Cardiac muscle cell (in vitro differentiated cells and primary cell): ENCODE measurements around the gene C4orf36. TPM values are rescaled to one million over a fixed set of nuclear protein-coding genes. Genes with fewer than 3 reads are reported as not detected.

Experiments
- DNase-seq, 2 donors: peaks; one replicate each; pipeline versions ENCODE4 v3.0.0 to v3.0.0-alpha.2; 2010 to 2017; ENCODE audit warnings: low read depth in 1 of 2, low spot score in 1 of 2
- H3K27ac ChIP-seq: fragments of 200-600 bp; sonication (generic); 2 replicates; pipeline ENCODE4 v1.5.1; 2016
- H3K27me3 ChIP-seq: fragments of 200-600 bp; sonication (generic); 2 replicates; pipeline ENCODE4 v1.6.0; 2016; ENCODE audit warnings: control low read depth
- H3K36me3 ChIP-seq: fragments of 200-600 bp; sonication (generic); 2 replicates; pipeline ENCODE4 v1.5.1; 2016; ENCODE audit warnings: control low read depth
- H3K4me1 ChIP-seq: fragments of 200-600 bp; sonication (generic); 2 replicates; pipeline ENCODE4 v1.8.1; 2017; ENCODE audit warnings: low read depth, mild to moderate bottlenecking, mixed run types
- H3K4me3 ChIP-seq: fragments of 200-600 bp; sonication (generic); 2 replicates; pipeline ENCODE4 v1.5.1; 2016; ENCODE audit warnings: mild to moderate bottlenecking
- H3K9me3 ChIP-seq: fragments of 200-600 bp; sonication (generic); 2 replicates; pipeline ENCODE4 v1.5.1; 2017; ENCODE audit warnings: low read depth, mild to moderate bottlenecking, control low read depth
- polyA plus RNA-seq: library from polyadenylated mRNA; unstranded; fragments of >200 nt; fragmentation: Nextera tagmentation; extraction: Ambion mirVana; gene quantifications from 2 replicates; pipeline ENCODE4 v1.2.1, GENCODE V29; 2016
- total RNA-seq: library from RNA; depleted of rRNA; stranded (reverse); fragments of >200 nt; gene quantifications from 2 replicates; pipeline ENCODE4 v1.2.3, GENCODE V29; 2016
- TF ChIP-seq, protein P1 (sequence below): IDR thresholded peaks from 2 replicates; pipeline ENCODE4 v1.5.1; 2012; ENCODE audit warnings: low read depth, mild to moderate bottlenecking, low read length

Gene C4orf36
- total and polyA plus RNA-seq, 2 experiments from 2014 or later = 0.83 TPM; not detected in 1

DNA sequence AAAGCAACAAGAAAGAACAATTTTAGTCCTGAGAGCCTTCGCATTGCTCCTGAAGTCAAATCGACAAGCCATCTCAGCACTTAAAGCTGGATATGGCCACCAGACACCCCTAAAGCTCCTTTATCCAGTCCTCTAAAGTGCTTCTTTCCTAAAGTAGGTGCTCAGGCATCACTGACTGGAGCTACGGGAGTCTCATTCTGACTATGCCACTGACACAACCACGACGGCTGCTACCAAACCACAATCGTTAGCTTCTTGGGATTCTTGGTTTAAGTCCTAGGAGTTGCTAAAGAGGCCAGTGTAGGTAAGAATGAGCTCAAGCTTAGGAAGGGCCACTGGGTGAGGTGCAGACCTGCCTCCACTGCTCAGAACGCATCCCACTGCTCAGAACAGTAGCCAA lies 44.1 kb downstream of the C4orf36 start:
- Histone ChIP-seq H3K27ac (no peak overlapping the region), H3K27me3 (no peaks in the 10 kb centered on the region), H3K4me3 (no peak overlapping the region), H3K36me3 (no peaks in the 10 kb centered on the region), H3K9me3 (no peaks in the 10 kb centered on the region), H3K4me1 (no peaks in the 10 kb centered on the region)
- TF ChIP-seq, protein P1, sequence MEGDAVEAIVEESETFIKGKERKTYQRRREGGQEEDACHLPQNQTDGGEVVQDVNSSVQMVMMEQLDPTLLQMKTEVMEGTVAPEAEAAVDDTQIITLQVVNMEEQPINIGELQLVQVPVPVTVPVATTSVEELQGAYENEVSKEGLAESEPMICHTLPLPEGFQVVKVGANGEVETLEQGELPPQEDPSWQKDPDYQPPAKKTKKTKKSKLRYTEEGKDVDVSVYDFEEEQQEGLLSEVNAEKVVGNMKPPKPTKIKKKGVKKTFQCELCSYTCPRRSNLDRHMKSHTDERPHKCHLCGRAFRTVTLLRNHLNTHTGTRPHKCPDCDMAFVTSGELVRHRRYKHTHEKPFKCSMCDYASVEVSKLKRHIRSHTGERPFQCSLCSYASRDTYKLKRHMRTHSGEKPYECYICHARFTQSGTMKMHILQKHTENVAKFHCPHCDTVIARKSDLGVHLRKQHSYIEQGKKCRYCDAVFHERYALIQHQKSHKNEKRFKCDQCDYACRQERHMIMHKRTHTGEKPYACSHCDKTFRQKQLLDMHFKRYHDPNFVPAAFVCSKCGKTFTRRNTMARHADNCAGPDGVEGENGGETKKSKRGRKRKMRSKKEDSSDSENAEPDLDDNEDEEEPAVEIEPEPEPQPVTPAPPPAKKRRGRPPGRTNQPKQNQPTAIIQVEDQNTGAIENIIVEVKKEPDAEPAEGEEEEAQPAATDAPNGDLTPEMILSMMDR = no peak
- no peak for DNase-seq

DNA sequence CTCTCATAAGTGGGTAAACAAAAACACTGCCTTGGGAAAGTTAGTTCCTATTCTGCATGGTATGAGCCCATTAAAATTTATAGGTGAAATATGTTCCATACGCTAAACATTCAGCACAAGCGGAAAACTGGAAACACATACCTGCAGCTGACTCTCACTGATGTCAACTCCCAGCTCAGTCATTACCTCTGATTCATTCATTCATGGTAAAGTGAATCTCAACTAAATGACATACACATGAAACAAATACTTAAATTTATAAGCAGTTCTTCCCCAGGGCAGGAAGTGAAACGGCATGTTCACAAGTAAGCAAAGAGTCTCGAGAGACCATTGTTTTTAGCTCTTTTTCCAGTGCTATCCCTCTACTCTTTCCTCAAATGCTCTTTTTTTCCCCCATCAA lies 44.7 kb downstream of the C4orf36 start:
- Histone ChIP-seq H3K4me3 (no peak overlapping the region), H3K4me1 (no peaks in the 10 kb centered on the region), H3K27ac (no peak overlapping the region), H3K9me3 (no peaks in the 10 kb centered on the region), H3K27me3 (no peaks in the 10 kb centered on the region), H3K36me3 (no peaks in the 10 kb centered on the region)
- no peak for DNase-seq
- TF ChIP-seq, protein P1 = no peak

DNA sequence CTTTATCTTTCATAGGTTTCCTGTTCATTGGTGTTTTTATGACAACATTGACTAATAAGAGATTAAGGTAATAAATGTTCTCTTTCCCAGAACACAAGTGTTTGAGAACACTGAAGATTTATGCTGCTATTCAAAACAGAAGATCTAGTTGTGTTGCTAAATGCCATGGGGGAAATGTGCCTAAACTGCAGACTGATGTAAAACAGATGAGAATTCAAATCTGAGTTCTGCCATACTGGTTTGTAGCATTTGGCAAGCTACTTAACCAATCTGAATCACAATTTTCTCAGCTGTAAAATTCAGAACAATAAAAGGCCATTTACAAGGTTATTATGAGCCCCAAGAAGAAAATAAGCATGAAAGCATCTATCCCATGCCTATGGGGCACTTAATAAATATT lies 45.3 kb downstream of the C4orf36 start:
- Histone ChIP-seq H3K9me3 (no peaks in the 10 kb centered on the region), H3K27me3 (no peaks in the 10 kb centered on the region), H3K36me3 (no peaks in the 10 kb centered on the region), H3K4me1 (no peaks in the 10 kb centered on the region), H3K4me3 (no peak overlapping the region), H3K27ac (no peak overlapping the region)
- DNase-seq = no peak
- TF ChIP-seq, protein P1 = no peak

DNA sequence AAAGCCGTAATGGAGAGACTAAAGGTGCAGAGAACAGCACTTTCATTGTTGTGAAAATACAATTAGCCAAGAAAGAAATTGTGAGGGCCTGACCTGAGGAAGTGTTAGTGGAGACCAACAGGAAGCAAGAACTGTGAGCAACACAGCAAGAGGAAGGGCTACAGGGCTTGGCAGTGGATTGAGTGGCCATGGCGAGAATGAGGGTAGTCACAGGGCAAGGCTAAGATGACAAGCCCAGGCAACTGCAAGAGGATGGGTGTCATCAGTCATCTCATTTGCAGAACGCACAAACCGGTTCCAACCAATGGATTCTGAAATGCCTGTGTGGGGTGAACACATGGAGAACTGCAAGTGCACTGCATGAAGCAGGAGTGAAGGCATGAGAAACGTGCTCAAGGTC lies 46.6 kb downstream of the C4orf36 start:
- Histone ChIP-seq H3K4me1 (no peaks in the 10 kb centered on the region), H3K27me3 (no peaks in the 10 kb centered on the region), H3K9me3 (no peaks in the 10 kb centered on the region), H3K36me3 (no peaks in the 10 kb centered on the region), H3K27ac (no peak overlapping the region), H3K4me3 (no peak overlapping the region)
- DNase-seq = no peak
- TF ChIP-seq, protein P1 = no peak

DNA sequence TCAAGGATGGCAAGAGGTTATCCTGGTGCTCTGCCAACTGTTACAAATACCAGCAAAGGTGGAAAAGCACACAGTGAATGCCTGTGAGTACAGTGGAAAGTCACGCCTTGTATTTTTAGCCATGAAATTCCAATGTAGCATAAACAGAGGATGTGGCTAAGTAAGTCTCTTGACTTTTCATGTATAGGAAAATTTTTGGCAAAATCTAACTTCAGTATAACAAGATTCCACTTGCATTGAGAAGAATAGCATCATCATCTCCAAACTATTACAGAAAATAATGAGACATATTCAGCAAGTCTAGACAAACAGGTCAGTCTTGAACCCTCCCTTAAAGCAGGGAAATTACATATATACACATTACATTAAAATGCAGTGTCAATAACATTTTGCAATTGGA lies 50.9 kb downstream of the C4orf36 start:
- H3K27me3 ChIP-seq = no peaks in the 10 kb centered on the region
- DNase-seq = no peak
- H3K4me3 ChIP-seq = no peak overlapping the region
- TF ChIP-seq, protein P1 = no peak
- no peaks in the 10 kb centered on the region for H3K4me1 ChIP-seq
- no peaks in the 10 kb centered on the region for H3K9me3 ChIP-seq
- H3K27ac ChIP-seq = no peak overlapping the region
- H3K36me3 ChIP-seq = no peaks in the 10 kb centered on the region

DNA sequence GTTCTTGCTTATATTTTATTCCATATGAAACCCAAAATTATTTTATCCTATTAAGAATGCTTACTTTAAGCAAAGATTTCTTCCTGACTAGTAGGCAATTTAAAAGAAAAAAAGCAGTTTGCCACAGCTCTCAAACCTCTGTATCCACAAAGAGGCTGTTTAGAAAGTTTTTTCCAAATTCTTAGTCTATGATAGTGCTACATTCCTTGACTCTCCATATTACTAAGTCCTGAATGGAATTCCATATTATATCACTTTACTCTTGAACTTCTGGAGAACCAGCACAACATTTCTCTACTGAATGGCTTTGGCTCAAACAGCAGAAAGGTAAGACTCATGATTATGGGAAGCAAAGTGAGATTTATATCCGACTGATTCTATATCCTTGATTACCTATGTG lies 51.4 kb downstream of the C4orf36 start:
- no peak overlapping the region for H3K27ac ChIP-seq
- H3K27me3 ChIP-seq = no peaks in the 10 kb centered on the region
- no peak for DNase-seq

More for the DNA sequence above, 51.4 kb downstream of the C4orf36 start:
- Histone ChIP-seq H3K36me3 (no peaks in the 10 kb centered on the region), H3K9me3 (no peaks in the 10 kb centered on the region), H3K4me1 (no peaks in the 10 kb centered on the region), H3K4me3 (no peak overlapping the region)
- TF ChIP-seq, protein P1 = no peak
